Mucosa of descending colon (tissue), 3 donors: ENCODE data around the gene RS1. TPM values are rescaled to one million over a fixed set of nuclear protein-coding genes. Genes with fewer than 3 reads are reported as not detected.

Experiments
- ATAC-seq: fragments of 200-7000 bp; cut with Tn5 transposase; one replicate; pipeline ENCODE4 v1.9.1; 2020; ENCODE audit warnings: mild to moderate bottlenecking, moderate library complexity
- DNase-seq, 3 donors: peaks; one replicate each; pipeline ENCODE4 v3.0.0-alpha.2; 2020
- H3K36me3 ChIP-seq: fragments of 200-600 bp; one replicate; pipeline ENCODE4 v1.8.0; 2021; ENCODE audit warnings: low read depth, mild to moderate bottlenecking
- H3K4me1 ChIP-seq: fragments of 200-600 bp; one replicate; pipeline ENCODE4 v1.8.0; 2021; ENCODE audit warnings: low read depth, mild to moderate bottlenecking
- H3K4me3 ChIP-seq: fragments of 200-600 bp; one replicate; pipeline ENCODE4 v1.8.0; 2021; ENCODE audit warnings: mild to moderate bottlenecking
- H3K9me3 ChIP-seq: fragments of 200-600 bp; one replicate; pipeline ENCODE4 v1.8.0; 2021; ENCODE audit warnings: mild to moderate bottlenecking
- intact Hi-C, 2 donors: fragments of 100-400 bp; cut with DNase I in 1 of 2; cut with micrococcal nuclease in 1 of 2; formaldehyde crosslinking; loops; one replicate each; pipeline versions ENCODE4 v1.11.0 to v1.11.1; 2022; cut with DNase I, micrococcal nuclease
- total RNA-seq, 3 donors: library from RNA; stranded (reverse); fragmentation: NEBNext Ultra II Directional in 2 of 3; extraction: Animal tissue kit (Norgen Biotek cat#: 25700) in 2 of 3; gene quantifications; one replicate each; pipeline versions ENCODE4 v1.2.1 to v1.2.4, GENCODE V29; 2021 to 2023
- TF ChIP-seq, protein P1 (sequence below): fragments of 200-600 bp; IDR thresholded peaks from one replicate; pipeline ENCODE4 v1.8.0; 2022; ENCODE audit warnings: antibody characterized with exemption, mild to moderate bottlenecking
- donor health status: DM: no; HTN: no; CAD: no; lungs with moderate emphysema.
- donor health status: DM: no; HTN: no; CAD: no.
- donor health status: DM: no; HTN: yes; CAD: no.

The RS1 gene
- total RNA-seq, 3 donors from 2014 or later, result not detected

GRCh38 chrX:18666614-18667013 lies 5.3 kb downstream of the RS1 start:
- no peak for DNase-seq
- Histone ChIP-seq H3K36me3 (no peaks in the 10 kb centered on the region), H3K9me3 (no peaks in the 10 kb centered on the region), H3K4me3 (no peak overlapping the region), H3K4me1 (no peaks in the 10 kb centered on the region)
- TF ChIP-seq, protein P1, sequence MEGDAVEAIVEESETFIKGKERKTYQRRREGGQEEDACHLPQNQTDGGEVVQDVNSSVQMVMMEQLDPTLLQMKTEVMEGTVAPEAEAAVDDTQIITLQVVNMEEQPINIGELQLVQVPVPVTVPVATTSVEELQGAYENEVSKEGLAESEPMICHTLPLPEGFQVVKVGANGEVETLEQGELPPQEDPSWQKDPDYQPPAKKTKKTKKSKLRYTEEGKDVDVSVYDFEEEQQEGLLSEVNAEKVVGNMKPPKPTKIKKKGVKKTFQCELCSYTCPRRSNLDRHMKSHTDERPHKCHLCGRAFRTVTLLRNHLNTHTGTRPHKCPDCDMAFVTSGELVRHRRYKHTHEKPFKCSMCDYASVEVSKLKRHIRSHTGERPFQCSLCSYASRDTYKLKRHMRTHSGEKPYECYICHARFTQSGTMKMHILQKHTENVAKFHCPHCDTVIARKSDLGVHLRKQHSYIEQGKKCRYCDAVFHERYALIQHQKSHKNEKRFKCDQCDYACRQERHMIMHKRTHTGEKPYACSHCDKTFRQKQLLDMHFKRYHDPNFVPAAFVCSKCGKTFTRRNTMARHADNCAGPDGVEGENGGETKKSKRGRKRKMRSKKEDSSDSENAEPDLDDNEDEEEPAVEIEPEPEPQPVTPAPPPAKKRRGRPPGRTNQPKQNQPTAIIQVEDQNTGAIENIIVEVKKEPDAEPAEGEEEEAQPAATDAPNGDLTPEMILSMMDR, result no peak
- ATAC-seq, result no peak
- intact Hi-C loops, result no loop called here

GRCh38 chrX:18664947-18665346 lies 7.0 kb downstream of the RS1 start:
- no peak for DNase-seq
- intact Hi-C loops, result no loop called here
- Histone ChIP-seq H3K9me3 (no peaks in the 10 kb centered on the region), H3K4me3 (no peak overlapping the region), H3K4me1 (no peaks in the 10 kb centered on the region), H3K36me3 (no peaks in the 10 kb centered on the region)
- ATAC-seq, result no peak
- TF ChIP-seq, protein P1, result no peak

- H3K4me3 ChIP-seq, result no peak overlapping the region
- ATAC-seq (no peak), DNase-seq (no peak)
- no peaks in the 10 kb centered on the region for H3K9me3 ChIP-seq
- TF ChIP-seq, protein P1, result no peak
- intact Hi-C loops, result no loop called here
- H3K4me1 ChIP-seq, result no peaks in the 10 kb centered on the region
- no peaks in the 10 kb centered on the region for H3K36me3 ChIP-seq
Observed at GRCh38 chrX:18661273-18661672, 10.6 kb downstream of the RS1 start.

GRCh38 chrX:18654875-18655836 lies 16.8 kb downstream of the RS1 start:
- Histone ChIP-seq H3K9me3 (no peaks in the 10 kb centered on the region), H3K4me3 (no peak overlapping the region), H3K4me1 (no peaks in the 10 kb centered on the region), H3K36me3 (no peaks in the 10 kb centered on the region)
- intact Hi-C loops, result no loop called here
- ATAC-seq (no peak), DNase-seq (no peak)
- TF ChIP-seq, protein P1, result no peak

DNA sequence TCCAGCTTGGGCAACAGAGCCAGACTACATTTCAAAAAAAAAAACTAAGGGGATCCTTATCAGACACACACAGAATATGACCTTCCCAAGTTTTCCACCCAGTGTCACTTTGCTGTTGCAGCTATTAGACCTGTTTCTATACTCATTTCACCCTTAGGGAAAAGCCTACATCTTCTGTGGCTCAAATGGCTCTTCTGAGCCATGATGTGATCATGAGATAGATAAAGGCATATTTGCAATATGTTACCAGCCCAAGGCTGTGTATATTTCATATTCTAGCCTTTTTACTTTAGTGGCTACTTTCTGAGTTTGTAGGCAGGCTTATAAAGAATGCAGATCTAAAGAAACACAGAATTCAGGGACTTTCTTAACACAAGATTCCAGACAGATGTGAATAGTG lies 19.3 kb downstream of the RS1 start:
- DNase-seq (no peak), ATAC-seq (no peak)
- Histone ChIP-seq H3K9me3 (no peaks in the 10 kb centered on the region), H3K36me3 (no peaks in the 10 kb centered on the region), H3K4me3 (no peak overlapping the region), H3K4me1 (no peaks in the 10 kb centered on the region)
- intact Hi-C loops, result no loop called here
- TF ChIP-seq, protein P1, result no peak
